Keratinocyte (primary cell): ENCODE data around the gene EXOSC9. TPM values are rescaled to one million over a fixed set of nuclear protein-coding genes. Genes with fewer than 3 reads are reported as not detected.

Experiments used
- DNase-seq: peaks from one replicate; pipeline ENCODE4 v3.0.0-alpha.2; 2011; ENCODE audit warnings: low read depth, missing footprints, low spot score
- FAIRE-seq: peaks from 2 replicates; lab custom pipeline; 2011; peaks lifted over from hg19 to GRCh38; lab: Jason Lieb, UNC
- H2AFZ ChIP-seq: 2 replicates; pipeline ENCODE4 v1.6.0; 2012; ENCODE audit warnings: low read length, control low read depth, inconsistent platforms; ENCODE audit not compliant: control insufficient read depth
- H3K27ac ChIP-seq: 2 replicates; pipeline ENCODE4 v1.5.1; 2011; ENCODE audit warnings: low read length; ENCODE audit not compliant: control insufficient read depth, insufficient read depth
- H3K27me3 ChIP-seq: 3 replicates; pipeline ENCODE4 v1.6.0; 2011; ENCODE audit warnings: low read length; ENCODE audit not compliant: control insufficient read depth, insufficient read depth; ENCODE audit errors: extremely low read depth
- H3K36me3 ChIP-seq, 2 experiments: 2 replicates in 1 of 2; 3 replicates in 1 of 2; pipeline ENCODE4 v1.5.1; 2011; ENCODE audit warnings: low read length in 2 of 2, mild to moderate bottlenecking in 1 of 2; ENCODE audit not compliant: control insufficient read depth in 2 of 2, insufficient read depth in 2 of 2; ENCODE audit errors: extremely low read depth in 1 of 2
- H3K4me1 ChIP-seq: 3 replicates; pipeline ENCODE4 v1.5.1; 2011; ENCODE audit warnings: low read length; ENCODE audit not compliant: control insufficient read depth, insufficient read depth; ENCODE audit errors: extremely low read depth
- H3K4me2 ChIP-seq: 3 replicates; pipeline ENCODE4 v1.6.0; 2011; ENCODE audit warnings: low read depth, low read length; ENCODE audit not compliant: control insufficient read depth, insufficient read depth; ENCODE audit errors: extremely low read depth
- H3K4me3 ChIP-seq, 3 experiments: fragments of 200-600 bp in 1 of 3; sonication (generic) in 1 of 3; 2 replicates in 2 of 3; 3 replicates in 1 of 3; pipeline ENCODE4 v1.5.1; 2011 to 2016; ENCODE audit warnings: low read length in 3 of 3, mild to moderate bottlenecking in 3 of 3, control low read depth in 2 of 3, inconsistent platforms in 1 of 3, low read depth in 1 of 3, mixed read lengths in 1 of 3, mixed run types in 1 of 3, moderate library complexity in 1 of 3; ENCODE audit not compliant: control insufficient read depth in 2 of 3, insufficient read depth in 2 of 3; ENCODE audit errors: extremely low read depth in 1 of 3
- H3K79me2 ChIP-seq: 2 replicates; pipeline ENCODE4 v1.6.0; 2012; ENCODE audit warnings: low read length; ENCODE audit not compliant: control insufficient read depth, insufficient read depth
- H3K9ac ChIP-seq: 3 replicates; pipeline ENCODE4 v1.6.0; 2011; ENCODE audit warnings: low read length; ENCODE audit not compliant: control insufficient read depth, insufficient read depth; ENCODE audit errors: extremely low read depth
- H3K9me1 ChIP-seq: 3 replicates; pipeline ENCODE4 v1.6.0; 2011; ENCODE audit warnings: low read length; ENCODE audit not compliant: control insufficient read depth, insufficient read depth; ENCODE audit errors: extremely low read depth
- H3K9me3 ChIP-seq: 2 replicates; pipeline ENCODE4 v1.5.1; 2012; ENCODE audit warnings: low read depth, low read length; ENCODE audit not compliant: control insufficient read depth
- H4K20me1 ChIP-seq: 3 replicates; pipeline ENCODE4 v1.6.0; 2011; ENCODE audit warnings: low read length; ENCODE audit not compliant: control insufficient read depth, insufficient read depth; ENCODE audit errors: extremely low read depth
- EZH2 ChIP-seq: IDR thresholded peaks from one replicate; pipeline ENCODE4 v1.6.1; 2012; ENCODE audit warnings: inconsistent platforms, mild to moderate bottlenecking, low read length, moderate library complexity
- dilution Hi-C: fragments of 300-500 bp; cut with MboI; formaldehyde crosslinking; loops from one replicate; pipeline ENCODE4 v1.7.0; 2020; ENCODE audit warnings: low sequenced_read_pairs; ENCODE audit not compliant: extremely low pct_ligation_motif_present
- polyA plus RNA-seq, 5 experiments: library from polyadenylated mRNA; depleted of rRNA in 3 of 5; stranded (reverse) in 3 of 5; stranded (forward) in 1 of 5; unstranded in 1 of 5; fragments of >200 nt; gene quantifications; 1 replicate in 1 of 5; 2 replicates in 3 of 5; 3 replicates in 1 of 5; pipeline versions ENCODE4 v1.2.1 to v1.2.3, GENCODE V29; 2011 to 2012; ENCODE audit warnings: missing spikeins in 2 of 5, low read depth in 1 of 5, low replicate concordance in 1 of 5
- TF ChIP-seq, protein P1 (sequence below), 3 experiments: IDR thresholded peaks in 1 of 3; conservative IDR thresholded peaks in 1 of 3; optimal IDR thresholded peaks in 1 of 3; 2 replicates in 2 of 3; 3 replicates in 1 of 3; pipeline versions ENCODE3 to v1.5.1; 2011; ENCODE audit warnings: low read length in 3 of 3, mild to moderate bottlenecking in 3 of 3, moderate library complexity in 2 of 3, control low read depth in 1 of 3, inconsistent platforms in 1 of 3; ENCODE audit not compliant: insufficient read depth in 2 of 3; ENCODE audit errors: extremely low read depth in 1 of 3

Gene EXOSC9
- polyA plus RNA-seq, 1 donor (not counting 4 experiments of a cell fraction or from before 2014, with no cell fraction given): 35.4 TPM

GRCh38 chr4:121767166-121767565 is 34.0 kb upstream of the EXOSC9 start:
- H3K4me1 ChIP-seq: peaks cover 3% of the 10 kb centered on the region
- no peak overlapping the region for H3K4me3 ChIP-seq
- no peak for DNase-seq
- no peak overlapping the region for H3K9ac ChIP-seq
- dilution Hi-C loops: no loop called here
- H3K9me3 ChIP-seq: no peaks in the 10 kb centered on the region
- FAIRE-seq: no peak
- H4K20me1 ChIP-seq: no peaks in the 10 kb centered on the region
- H3K9me1 ChIP-seq: no peaks in the 10 kb centered on the region
- no peak overlapping the region for H3K27ac ChIP-seq
- H3K27me3 ChIP-seq: peaks cover 27% of the 10 kb centered on the region
- no peak overlapping the region for H3K4me2 ChIP-seq
- no peaks in the 10 kb centered on the region for H3K79me2 ChIP-seq
- no peak overlapping the region for H2AFZ ChIP-seq
- H3K36me3 ChIP-seq: no peaks in the 10 kb centered on the region
- TF ChIP-seq, protein P1, sequence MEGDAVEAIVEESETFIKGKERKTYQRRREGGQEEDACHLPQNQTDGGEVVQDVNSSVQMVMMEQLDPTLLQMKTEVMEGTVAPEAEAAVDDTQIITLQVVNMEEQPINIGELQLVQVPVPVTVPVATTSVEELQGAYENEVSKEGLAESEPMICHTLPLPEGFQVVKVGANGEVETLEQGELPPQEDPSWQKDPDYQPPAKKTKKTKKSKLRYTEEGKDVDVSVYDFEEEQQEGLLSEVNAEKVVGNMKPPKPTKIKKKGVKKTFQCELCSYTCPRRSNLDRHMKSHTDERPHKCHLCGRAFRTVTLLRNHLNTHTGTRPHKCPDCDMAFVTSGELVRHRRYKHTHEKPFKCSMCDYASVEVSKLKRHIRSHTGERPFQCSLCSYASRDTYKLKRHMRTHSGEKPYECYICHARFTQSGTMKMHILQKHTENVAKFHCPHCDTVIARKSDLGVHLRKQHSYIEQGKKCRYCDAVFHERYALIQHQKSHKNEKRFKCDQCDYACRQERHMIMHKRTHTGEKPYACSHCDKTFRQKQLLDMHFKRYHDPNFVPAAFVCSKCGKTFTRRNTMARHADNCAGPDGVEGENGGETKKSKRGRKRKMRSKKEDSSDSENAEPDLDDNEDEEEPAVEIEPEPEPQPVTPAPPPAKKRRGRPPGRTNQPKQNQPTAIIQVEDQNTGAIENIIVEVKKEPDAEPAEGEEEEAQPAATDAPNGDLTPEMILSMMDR (optimal IDR thresholded peaks at IDR 0.05 in 1 of 3, IDR thresholded peaks at IDR 0.05 in 1 of 3, conservative IDR thresholded peaks at IDR 0.05 in 1 of 3; ENCODE audit: extremely low read depth in 1 of 3, insufficient read depth in 2 of 3, low read length in 3 of 3): no peak
- no peak for TF ChIP-seq EZH2

- Histone ChIP-seq H4K20me1 (no peaks in the 10 kb centered on the region), H3K9ac (no peak overlapping the region), H3K9me3 (no peaks in the 10 kb centered on the region), H3K79me2 (no peaks in the 10 kb centered on the region), H3K36me3 (no peaks in the 10 kb centered on the region), H3K9me1 (no peaks in the 10 kb centered on the region), H3K4me2 (no peak overlapping the region), H3K27ac (no peak overlapping the region), H3K4me3 (no peak overlapping the region), H2AFZ (no peak overlapping the region), H3K27me3 (peaks cover 22% of the 10 kb centered on the region), H3K4me1 (peaks cover 3% of the 10 kb centered on the region)
- dilution Hi-C loops: no loop called here
- FAIRE-seq (no peak), DNase-seq (no peak)
- TF ChIP-seq EZH2: no peak
- TF ChIP-seq, protein P1 (optimal IDR thresholded peaks at IDR 0.05 in 1 of 3, IDR thresholded peaks at IDR 0.05 in 1 of 3, conservative IDR thresholded peaks at IDR 0.05 in 1 of 3; ENCODE audit: extremely low read depth in 1 of 3, insufficient read depth in 2 of 3, low read length in 3 of 3): no peak
These were observed 31.8 kb upstream of the EXOSC9 start for GRCh38 chr4:121769341-121769740.
